HepG2 (cell line): ENCODE results near the gene PLOD2. TPM values are rescaled to one million over a fixed set of nuclear protein-coding genes. Genes with fewer than 3 reads are reported as not detected.

Experiments
- AKAP8 ChIP-seq: sonication (generic); formaldehyde crosslinking; IDR thresholded peaks from 2 replicates; pipeline ENCODE4 v1.5.1; 2020; ENCODE audit warnings: mild to moderate bottlenecking, missing genetic modification reagents
- ARID5B ChIP-seq: IDR thresholded peaks from 2 replicates; pipeline ENCODE4 v1.4.0; 2020; ENCODE audit warnings: mild to moderate bottlenecking, missing genetic modification reagents
- CBFB ChIP-seq: sonication (generic); formaldehyde crosslinking; IDR thresholded peaks from 2 replicates; pipeline ENCODE4 v1.4.0; 2020; ENCODE audit warnings: missing genetic modification reagents
- CC2D1A ChIP-seq: sonication (generic); formaldehyde crosslinking; IDR thresholded peaks from 2 replicates; pipeline ENCODE4 v1.8.1; 2023; ENCODE audit warnings: mild to moderate bottlenecking, missing genetic modification reagents
- FOXO4 ChIP-seq: sonication (generic); formaldehyde crosslinking; conservative IDR thresholded peaks from 2 replicates; pipeline ENCODE4 v1.8.1; 2023; ENCODE audit warnings: missing genetic modification reagents
- FOXP4 ChIP-seq: sonication (generic); formaldehyde crosslinking; IDR thresholded peaks from 2 replicates; pipeline ENCODE4 v1.4.0; 2020; ENCODE audit warnings: missing genetic modification reagents
- GATA4 ChIP-seq: sonication (generic); IDR thresholded peaks from 2 replicates; pipeline ENCODE4 v1.6.1; 2016; ENCODE audit warnings: antibody characterized with exemption, low read depth, borderline replicate concordance
- IRX3 ChIP-seq: sonication (generic); formaldehyde crosslinking; IDR thresholded peaks from 2 replicates; pipeline ENCODE4 v1.8.1; 2023; ENCODE audit warnings: mild to moderate bottlenecking, low read depth, missing genetic modification reagents, borderline replicate concordance
- ISL2 ChIP-seq: sonication (generic); formaldehyde crosslinking; IDR thresholded peaks from 2 replicates; pipeline ENCODE4 v1.5.0; 2020; ENCODE audit warnings: missing genetic modification reagents
- MAFK ChIP-seq, 2 experiments: IDR thresholded peaks in 1 of 2; conservative IDR thresholded peaks in 1 of 2; 2 replicates each; pipeline ENCODE4 v1.6.1; 2011; ENCODE audit warnings: improper control_type of control experiment in 2 of 2, low read length in 2 of 2
- MBD4 ChIP-seq: IDR thresholded peaks from 2 replicates; pipeline ENCODE4 v1.6.1; 2012; ENCODE audit warnings: low read length, inconsistent platforms, borderline replicate concordance
- MEIS1 ChIP-seq: sonication (generic); formaldehyde crosslinking; IDR thresholded peaks from 2 replicates; pipeline ENCODE4 v1.9.0; 2021; ENCODE audit warnings: mild to moderate bottlenecking, missing genetic modification reagents, moderate library complexity, borderline replicate concordance
- MXI1 ChIP-seq: IDR thresholded peaks from 3 replicates; pipeline ENCODE4 v1.6.1; 2012; ENCODE audit warnings: low read depth, low read length, inconsistent platforms, borderline replicate concordance
- RBFOX2 ChIP-seq: fragments of 200-400 bp; formaldehyde crosslinking; IDR thresholded peaks from 2 replicates; pipeline ENCODE4 v1.6.1; 2017; ENCODE audit warnings: low read depth, mild to moderate bottlenecking, low read length
- SIN3B ChIP-seq: fragments of 150-350 bp; IDR thresholded peaks from 2 replicates; pipeline ENCODE4 v1.6.1; 2014; ENCODE audit warnings: low read length
- TCF12 ChIP-seq, 2 experiments: fragments of 450-650 bp in 1 of 2; sonication (generic) in 1 of 2; formaldehyde crosslinking in 1 of 2; IDR thresholded peaks; 2 replicates each; pipeline versions ENCODE4 v1.6.1 to v1.8.0; 2017 to 2022; ENCODE audit warnings: antibody characterized with exemption in 1 of 2, mild to moderate bottlenecking in 1 of 2, missing genetic modification reagents in 1 of 2, moderate library complexity in 1 of 2
- TMF1 ChIP-seq: sonication (generic); formaldehyde crosslinking; IDR thresholded peaks from 2 replicates; pipeline ENCODE4 v1.8.1; 2022; ENCODE audit warnings: low read depth, missing genetic modification reagents
- ZMAT3 ChIP-seq: sonication (generic); formaldehyde crosslinking; conservative IDR thresholded peaks from 2 replicates; pipeline ENCODE4 v1.7.0; 2021; ENCODE audit warnings: missing genetic modification reagents
- ZNF431 ChIP-seq: sonication (generic); formaldehyde crosslinking; IDR thresholded peaks from 2 replicates; pipeline ENCODE4 v1.9.0; 2022; ENCODE audit warnings: missing genetic modification reagents, low read depth, mild to moderate bottlenecking, borderline replicate concordance
- ZNF567 ChIP-seq: sonication (generic); formaldehyde crosslinking; IDR thresholded peaks from 2 replicates; pipeline ENCODE4 v1.8.1; 2023; ENCODE audit warnings: mild to moderate bottlenecking, missing genetic modification reagents, borderline replicate concordance
- ZSCAN22 ChIP-seq: sonication (generic); formaldehyde crosslinking; IDR thresholded peaks from 2 replicates; pipeline ENCODE4 v1.4.0; 2020; ENCODE audit warnings: mild to moderate bottlenecking, missing genetic modification reagents
- ZSCAN5A ChIP-seq: sonication (generic); formaldehyde crosslinking; IDR thresholded peaks from 2 replicates; pipeline ENCODE4 v1.8.0; 2022; ENCODE audit warnings: mild to moderate bottlenecking, missing genetic modification reagents, borderline replicate concordance
- ZZZ3 ChIP-seq: sonication (generic); formaldehyde crosslinking; IDR thresholded peaks from 2 replicates; pipeline ENCODE4 v1.4.0; 2020; ENCODE audit warnings: missing genetic modification reagents, mild to moderate bottlenecking, borderline replicate concordance
- polyA plus RNA-seq, 8 experiments: library from polyadenylated mRNA; depleted of rRNA in 3 of 8; stranded (reverse) in 7 of 8; unstranded in 1 of 8; fragments of >200 nt; fragmentation: Illumina TruSeq in 4 of 8; extraction: Trizol in 4 of 8; gene quantifications; 2 replicates each; pipeline versions ENCODE4 v1.2.1 to v1.2.3, GENCODE V29; 2011 to 2016; ENCODE audit warnings: low read depth in 4 of 8, missing spikeins in 1 of 8, mixed read lengths in 1 of 8; ENCODE audit not compliant: insufficient read depth in 1 of 8
- total RNA-seq, 5 experiments: library from RNA; depleted of rRNA; stranded (reverse); fragments of >200 nt; fragmentation: Illumina TruSeq; extraction: Trizol; gene quantifications; 2 replicates each; pipeline ENCODE4 v1.2.3, GENCODE V29; 2016; ENCODE audit warnings: low read depth in 1 of 5

Gene PLOD2
- total and polyA plus RNA-seq, 2 of the 13 experiments (the other 11 are each of a cell fraction or from before 2014, with no cell fraction given): 107 to 161 TPM

GRCh38 chr3:146115619-146116018 is 45.4 kb downstream of the PLOD2 start (continued):
- TF ChIP-seq FOXP4 (CRISPR knock-in tag): peak; percentile 93
- TF ChIP-seq CBFB (CRISPR knock-in tag): no peak; the same call in 1 of the 2 replicates
- TF ChIP-seq ZMAT3 (CRISPR knock-in tag): no peak
- TF ChIP-seq ZNF567 (CRISPR knock-in tag): no peak
- no peak for TF ChIP-seq TMF1 (CRISPR knock-in tag)
- TF ChIP-seq ZNF431: no peak
- TF ChIP-seq MBD4: peak; percentile 77; the same call in 1 of the 2 replicates
- TF ChIP-seq ARID5B (CRISPR knock-in tag): peak; percentile 94
- TF ChIP-seq ISL2 (CRISPR knock-in tag): peak; percentile 87
- TF ChIP-seq AKAP8 (CRISPR knock-in tag): no peak
- no peak for TF ChIP-seq ZZZ3 (CRISPR knock-in tag)
- TF ChIP-seq IRX3: no peak
- no peak for TF ChIP-seq SIN3B
- no peak for TF ChIP-seq MAFK (conservative IDR thresholded peaks at IDR 0.05 in 1 of 2, IDR thresholded peaks at IDR 0.05 in 1 of 2; ENCODE audit: low read length in 2 of 2)
- TF ChIP-seq MEIS1 (CRISPR knock-in tag): 0 out of 2 replicates have a peak, but pooled peaks have one; percentile 45
- no peak; the same call in 2 of the 3 replicates for TF ChIP-seq MXI1
- TF ChIP-seq CC2D1A: no peak
- TF ChIP-seq FOXO4 (CRISPR knock-in tag): no peak
- no peak for TF ChIP-seq ZSCAN22 (CRISPR knock-in tag)
- TF ChIP-seq RBFOX2: no peak
- no peak for TF ChIP-seq ZSCAN5A (CRISPR knock-in tag)
- no peak for TF ChIP-seq GATA4
- no peak for TF ChIP-seq TCF12 (IDR thresholded peaks at IDR 0.05)
- no peak for TF ChIP-seq TCF12 (CRISPR knock-in tag; IDR thresholded peaks at IDR 0.05)
